Neuronal stem cell (in vitro differentiated cells): ENCODE results near the gene OR8B8.

ENCODE experiments used
- DNase-seq: peaks from one replicate; pipeline ENCODE4 v3.0.0-alpha.2; 2013; ENCODE audit warnings: low spot score
- H2AFZ ChIP-seq: one replicate; pipeline ENCODE4 v1.6.1; 2013; ENCODE audit warnings: mild to moderate bottlenecking, low read length, inconsistent platforms
- H2AK5ac ChIP-seq: 2 replicates; pipeline ENCODE4 v1.6.1; 2013; ENCODE audit warnings: low read depth, mild to moderate bottlenecking, inconsistent platforms, low read length, moderate library complexity, mixed read lengths
- H2BK120ac ChIP-seq: 2 replicates; pipeline ENCODE4 v1.6.1; 2013; ENCODE audit warnings: low read depth, mild to moderate bottlenecking, inconsistent platforms, low read length, moderate library complexity, mixed read lengths
- H2BK12ac ChIP-seq: one replicate; pipeline ENCODE4 v1.6.1; 2013; ENCODE audit warnings: low read length, inconsistent platforms
- H2BK15ac ChIP-seq: 2 replicates; pipeline ENCODE4 v1.6.1; 2013; ENCODE audit warnings: mild to moderate bottlenecking, low read length, inconsistent platforms, mixed read lengths
- H2BK5ac ChIP-seq: one replicate; pipeline ENCODE4 v1.6.1; 2013; ENCODE audit warnings: inconsistent platforms, mild to moderate bottlenecking, low read length, moderate library complexity
- H3K14ac ChIP-seq: one replicate; pipeline ENCODE4 v1.6.1; 2013; ENCODE audit warnings: low read length, inconsistent platforms
- H3K18ac ChIP-seq: 2 replicates; pipeline ENCODE4 v1.6.1; 2013; ENCODE audit warnings: low read length, inconsistent platforms
- H3K23ac ChIP-seq: 2 replicates; pipeline ENCODE4 v1.6.1; 2013; ENCODE audit warnings: low read depth, mild to moderate bottlenecking, mixed read lengths, low read length, inconsistent platforms; ENCODE audit not compliant: poor library complexity
- H3K27ac ChIP-seq: replicated peaks from 3 replicates; pipeline ENCODE4 v1.5.1; 2013; ENCODE audit warnings: low read length, inconsistent platforms
- H3K27me3 ChIP-seq, 3 experiments: 2 replicates each; pipeline ENCODE4 v1.6.1; 2013; ENCODE audit warnings: low read length in 3 of 3, mild to moderate bottlenecking in 2 of 3, inconsistent platforms in 1 of 3, low read depth in 1 of 3, mixed read lengths in 1 of 3, moderate library complexity in 1 of 3; ENCODE audit not compliant: control insufficient read depth in 3 of 3, insufficient read depth in 3 of 3
- H3K36me3 ChIP-seq, 2 donors: replicated peaks in 1 of 2; 2 replicates each; pipeline ENCODE4 v1.6.1; 2013; ENCODE audit warnings: low read length in 2 of 2; ENCODE audit not compliant: control insufficient read depth in 2 of 2, insufficient read depth in 2 of 2
- H3K4ac ChIP-seq: 2 replicates; pipeline ENCODE4 v1.6.1; 2013; ENCODE audit warnings: inconsistent platforms, mild to moderate bottlenecking, low read length, moderate library complexity
- H3K4me1 ChIP-seq, 2 donors: 1 replicate in 1 of 2; 2 replicates in 1 of 2; pipeline ENCODE4 v1.6.1; 2013; ENCODE audit warnings: low read length in 2 of 2, low read depth in 1 of 2; ENCODE audit not compliant: control insufficient read depth in 2 of 2, insufficient read depth in 1 of 2
- H3K4me2 ChIP-seq: one replicate; pipeline ENCODE4 v1.6.1; 2013; ENCODE audit warnings: mild to moderate bottlenecking, low read length, inconsistent platforms; ENCODE audit not compliant: insufficient read depth, poor library complexity, severe bottlenecking
- H3K4me3 ChIP-seq, 2 donors: 2 replicates each; pipeline ENCODE4 v1.5.1; 2013; ENCODE audit warnings: low read length in 2 of 2, mild to moderate bottlenecking in 2 of 2, inconsistent platforms in 1 of 2, moderate library complexity in 1 of 2
- H3K79me1 ChIP-seq: one replicate; pipeline ENCODE4 v1.6.1; 2013; ENCODE audit warnings: low read depth, mild to moderate bottlenecking, inconsistent platforms, low read length, moderate library complexity
- H3K9ac ChIP-seq: one replicate; pipeline ENCODE4 v1.6.1; 2013; ENCODE audit warnings: mild to moderate bottlenecking, low read depth, low read length, inconsistent platforms; ENCODE audit not compliant: poor library complexity
- H3K9me3 ChIP-seq, 2 donors: replicated peaks in 1 of 2; 2 replicates each; pipeline versions ENCODE3 to v1.6.1; 2013; ENCODE audit warnings: low read length in 2 of 2, mild to moderate bottlenecking in 2 of 2, inconsistent platforms in 1 of 2, low read depth in 1 of 2, mixed read lengths in 1 of 2, moderate library complexity in 1 of 2; ENCODE audit not compliant: control insufficient read depth in 2 of 2, insufficient read depth in 1 of 2
- H4K8ac ChIP-seq: one replicate; pipeline ENCODE4 v1.6.1; 2013; ENCODE audit warnings: low read depth, mild to moderate bottlenecking, inconsistent platforms, low read length, moderate library complexity
- H4K91ac ChIP-seq: one replicate; pipeline ENCODE4 v1.6.1; 2013; ENCODE audit warnings: low read length, low read depth, mild to moderate bottlenecking, inconsistent platforms; ENCODE audit not compliant: poor library complexity
- WGBS, 2 donors: extraction: QIAGEN DNeasy Blood & Tissue Kit; methylation state at CpG; one replicate each; pipeline ENCODE4 v1.1.7; 2013; ENCODE audit warnings: missing lambda C conversion rate in 2 of 2, mixed read lengths in 1 of 2; ENCODE audit not compliant: insufficient read length in 2 of 2, insufficient replicate concordance in 1 of 2; ENCODE audit errors: extremely low coverage in 2 of 2; 5-methylcytosine and 5-hydroxymethylcytosine counted together

Gene OR8B8

GRCh38 chr11:124442442-124442841 is 3.1 kb downstream of the OR8B8 start:
- no peaks in the 10 kb centered on the region for H3K27me3 ChIP-seq
- no peaks in the 10 kb centered on the region for H3K79me1 ChIP-seq
- no peak overlapping the region for H3K9ac ChIP-seq
- no peak overlapping the region for H3K4ac ChIP-seq
- H3K36me3 ChIP-seq = no peaks in the 10 kb centered on the region
- no peak overlapping the region for H2BK12ac ChIP-seq
- no CpG with 5 or more reads among the region's 6 CpGs for WGBS, 2 donors
- no peak overlapping the region for H2AK5ac ChIP-seq
- no peak overlapping the region for H3K18ac ChIP-seq
- H3K23ac ChIP-seq = no peak overlapping the region
- no peak overlapping the region for H2BK5ac ChIP-seq
- H2BK120ac ChIP-seq = no peak overlapping the region
- H3K9me3 ChIP-seq = no peaks in the 10 kb centered on the region
- no peak overlapping the region for H3K27ac ChIP-seq
- no peak overlapping the region for H3K4me3 ChIP-seq
- no peak overlapping the region for H3K4me2 ChIP-seq
- no peak overlapping the region for H3K14ac ChIP-seq
- no peak overlapping the region for H2BK15ac ChIP-seq
- no peak overlapping the region for H4K91ac ChIP-seq
- H4K8ac ChIP-seq = no peak overlapping the region
- no peak overlapping the region for H2AFZ ChIP-seq
- no peaks in the 10 kb centered on the region for H3K4me1 ChIP-seq
- no peak for DNase-seq

- H2BK5ac ChIP-seq = no peak overlapping the region
- no peak overlapping the region for H2AK5ac ChIP-seq
- no peak overlapping the region for H2BK12ac ChIP-seq
- no peak for DNase-seq
- no peak overlapping the region for H3K14ac ChIP-seq
- H3K4me2 ChIP-seq = no peak overlapping the region
- H3K27ac ChIP-seq = no peak overlapping the region
- H3K4me1 ChIP-seq = no peaks in the 10 kb centered on the region
- no peaks in the 10 kb centered on the region for H3K36me3 ChIP-seq
- WGBS, 2 donors = no CpG with 5 or more reads among the region's 7 CpGs
- H3K27me3 ChIP-seq = no peaks in the 10 kb centered on the region
- no peak overlapping the region for H3K18ac ChIP-seq
- no peaks in the 10 kb centered on the region for H3K9me3 ChIP-seq
- H4K8ac ChIP-seq = no peak overlapping the region
- H3K9ac ChIP-seq = no peak overlapping the region
- no peak overlapping the region for H3K4ac ChIP-seq
- no peaks in the 10 kb centered on the region for H3K79me1 ChIP-seq
- H2BK15ac ChIP-seq = no peak overlapping the region
- H3K23ac ChIP-seq = no peak overlapping the region
- no peak overlapping the region for H2BK120ac ChIP-seq
- no peak overlapping the region for H3K4me3 ChIP-seq
- no peak overlapping the region for H4K91ac ChIP-seq
- no peak overlapping the region for H2AFZ ChIP-seq
Measured at GRCh38 chr11:124441519-124441918, 4.0 kb downstream of the OR8B8 start.

- Histone ChIP-seq H3K4me3 (no peak overlapping the region), H3K4me1 (no peaks in the 10 kb centered on the region), H3K27ac (no peak overlapping the region), H2BK12ac (no peak overlapping the region), H4K8ac (no peak overlapping the region), H2BK15ac (no peak overlapping the region), H3K9me3 (no peaks in the 10 kb centered on the region), H3K27me3 (no peaks in the 10 kb centered on the region), H2BK120ac (no peak overlapping the region), H3K9ac (no peak overlapping the region), H2BK5ac (no peak overlapping the region), H3K23ac (no peak overlapping the region), H3K36me3 (no peaks in the 10 kb centered on the region), H3K4ac (no peak overlapping the region), H2AK5ac (no peak overlapping the region), H4K91ac (no peak overlapping the region), H2AFZ (no peak overlapping the region), H3K14ac (no peak overlapping the region), H3K79me1 (no peaks in the 10 kb centered on the region), H3K4me2 (no peak overlapping the region), H3K18ac (no peak overlapping the region)
- DNase-seq = no peak
- WGBS, 2 donors = no CpG with 5 or more reads among the region's 5 CpGs
Measured at GRCh38 chr11:124441081-124441480, 4.4 kb downstream of the OR8B8 start.

GRCh38 chr11:124440608-124441007 is 4.9 kb downstream of the OR8B8 start:
- Histone ChIP-seq H2AFZ (no peak overlapping the region), H3K4me2 (no peak overlapping the region), H3K9me3 (no peaks in the 10 kb centered on the region), H3K27me3 (no peaks in the 10 kb centered on the region), H3K79me1 (no peaks in the 10 kb centered on the region), H3K23ac (no peak overlapping the region), H3K14ac (no peak overlapping the region), H2BK120ac (no peak overlapping the region), H2BK15ac (no peak overlapping the region), H3K36me3 (no peaks in the 10 kb centered on the region), H3K4me1 (no peaks in the 10 kb centered on the region), H3K18ac (no peak overlapping the region), H3K9ac (no peak overlapping the region), H2BK5ac (no peak overlapping the region), H4K8ac (no peak overlapping the region), H3K27ac (no peak overlapping the region), H2BK12ac (no peak overlapping the region), H4K91ac (no peak overlapping the region), H3K4ac (no peak overlapping the region), H3K4me3 (no peak overlapping the region), H2AK5ac (no peak overlapping the region)
- WGBS, 2 donors = no CpG with 5 or more reads among the region's 4 CpGs
- no peak for DNase-seq
